ENCODE data around the gene EIF6. TPM values are rescaled to one million over a fixed set of nuclear protein-coding genes. Genes with fewer than 3 reads are reported as not detected.
A peak's percentile ranks its signal among the peaks of the same experiment; 100 is the strongest.

EIF6 gene
- total and polyA plus RNA-seq, 9 of the 15 experiments (the other 6 are each of a cell fraction or from before 2014, with no cell fraction given) = 165 to 832 (median 229) TPM

DNA sequence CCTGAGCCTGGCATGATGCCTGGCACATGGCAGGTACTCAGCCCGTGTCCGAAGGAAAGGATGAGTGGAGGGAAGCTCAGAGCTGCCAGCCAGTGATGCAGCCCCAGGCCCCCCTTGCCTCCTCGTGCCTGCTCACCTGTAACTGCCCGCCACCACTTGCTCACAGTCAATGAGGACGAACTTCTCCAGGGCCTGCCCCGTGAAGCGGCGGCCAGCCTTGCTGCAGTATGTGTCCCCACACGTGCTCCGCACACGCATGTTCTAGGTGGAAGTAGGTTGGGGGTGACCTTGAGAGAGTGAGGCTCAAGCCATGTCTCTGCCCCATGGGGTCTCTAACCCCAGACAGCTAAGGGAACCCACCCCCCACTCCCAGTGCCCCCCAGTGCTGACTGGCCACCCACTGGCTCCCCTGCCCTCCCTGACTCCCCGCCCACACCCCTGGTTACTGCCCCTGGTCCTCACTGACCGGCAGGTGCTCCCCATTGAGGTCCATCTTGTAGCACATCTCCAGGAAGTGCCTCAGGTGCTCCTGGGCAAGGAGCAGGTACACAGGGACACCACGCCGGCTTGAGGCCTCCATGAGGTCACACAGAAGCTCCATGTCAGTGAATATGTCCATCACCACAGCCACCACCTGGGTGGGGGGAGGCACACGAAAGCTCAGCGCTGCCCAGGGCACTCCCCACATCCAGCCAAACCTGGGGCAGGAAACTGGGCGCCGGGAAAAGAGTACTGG, 3.9 kb upstream of the EIF6 start:
- no peak overlapping the region for H3K4me3 ChIP-seq
- peaks cover 3 to 25% of the 10 kb centered on the region in 2 experiments; a peak in 4 of 5 replicates for H3K27me3 ChIP-seq (ENCODE audit: control insufficient read depth in 2 of 2, insufficient read depth in 2 of 2, low read length in 2 of 2)
- H2AFZ ChIP-seq (ENCODE audit: low read depth, low read length) = no peak overlapping the region
- intact Hi-C loops (cut with micrococcal nuclease) = no loop called here
- no peak for TF ChIP-seq ZNF384 (IDR thresholded peaks at IDR 0.05; ENCODE audit: low read depth, low read length)
- H3K4me1 ChIP-seq (replicated peaks in 1 of 2; ENCODE audit: control insufficient read depth in 2 of 2, insufficient read depth in 2 of 2, low read length in 2 of 2) = peaks cover 6 to 49% of the 10 kb centered on the region in 2 experiments; a peak in 4 of 5 replicates
- H3K27ac ChIP-seq (ENCODE audit: extremely low read depth, low read depth, low read length) = no peak overlapping the region
- 40% methylated on average over 17 of the region's 19 CpGs for WGBS (ENCODE audit: insufficient coverage, low coverage, missing lambda C conversion rate)
- DNase-seq (ENCODE audit: extremely low read depth in 1 of 4, low spot score in 3 of 4) (no peak), ATAC-seq (no peak), FAIRE-seq (no peak)
- no peak overlapping the region for H3K4me2 ChIP-seq (ENCODE audit: insufficient read depth, low read length)
- ChIA-PET POLR2A (interaction anchor here (0.6 to 1.0 kb wide), 2 partner anchors 9 to 11 kb away, joined by 3 read pairs; no protein-coding TSS in a partner anchor), CTCF (ENCODE audit: low intra/inter-chr PET ratio) (no interaction called here)
- no peaks in the 10 kb centered on the region for H3K9me1 ChIP-seq (ENCODE audit: control insufficient read depth, insufficient read depth, low read length)
- in situ Hi-C loops (cut with MboI) = no loop called here
- no TSS peak for BruUV-seq (replicated peaks)
- H3K9me3 ChIP-seq (replicated peaks; ENCODE audit: control insufficient read depth, insufficient read depth, low read depth, low read length) = no peaks in the 10 kb centered on the region
- peaks cover 3% of the 10 kb centered on the region; the same call in 1 of the 3 replicates for H3K36me3 ChIP-seq (ENCODE audit: control insufficient read depth, insufficient read depth, low read length)
- peaks cover 15% of the 10 kb centered on the region for H3K79me2 ChIP-seq (ENCODE audit: control insufficient read depth, insufficient read depth, low read length)
- no peak overlapping the region for H3K9ac ChIP-seq (ENCODE audit: insufficient read depth in 1 of 2, low read depth in 2 of 2, low read length in 2 of 2)
- no peaks in the 10 kb centered on the region for H4K20me1 ChIP-seq (replicated peaks; ENCODE audit: control insufficient read depth, insufficient read depth, low read length)

DNA sequence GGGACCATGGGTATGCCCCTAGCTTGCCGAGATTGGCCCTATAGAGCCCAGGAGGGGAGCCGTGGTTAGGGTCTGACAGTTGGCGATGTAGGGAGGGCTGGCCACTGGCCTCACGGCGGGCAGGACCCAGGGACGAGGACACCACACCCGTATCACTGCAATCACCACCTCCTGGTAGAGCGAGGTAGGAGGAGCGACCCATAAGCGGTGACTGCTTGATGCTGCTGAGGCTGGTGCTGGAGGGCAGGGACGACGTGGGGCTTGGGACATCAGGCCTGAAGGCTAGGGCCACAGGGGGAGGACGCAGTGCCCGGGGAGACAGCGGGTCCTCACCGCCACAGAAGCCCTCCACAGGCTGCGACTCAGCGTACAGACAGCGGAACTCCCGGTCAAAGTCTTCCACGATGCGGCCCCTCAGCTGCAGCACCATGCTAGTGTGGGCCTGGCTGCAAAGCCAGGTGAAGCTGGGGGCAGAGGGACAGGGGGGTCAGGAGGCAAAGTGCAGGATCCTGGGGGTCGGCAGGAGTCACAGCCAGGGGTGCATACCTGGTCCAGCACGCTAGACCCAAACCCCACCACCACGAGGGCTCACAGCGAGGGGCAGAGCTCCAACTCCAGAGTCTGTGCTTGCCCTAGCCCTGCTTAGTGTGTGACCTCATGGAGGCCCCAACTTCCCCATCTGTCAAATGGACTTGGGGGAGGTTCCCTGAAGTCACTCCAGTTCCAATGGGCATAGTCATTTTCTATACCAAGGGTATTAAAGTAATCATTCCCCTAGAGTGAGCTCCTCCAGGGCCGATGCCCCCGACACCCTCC, 3.1 kb upstream of the EIF6 start:
- Histone ChIP-seq H3K27me3 (ENCODE audit: control insufficient read depth in 2 of 2, insufficient read depth in 2 of 2, low read length in 2 of 2) (peaks cover 0 to 20% of the 10 kb centered on the region in 2 experiments; a peak in 3 of 5 replicates), H3K4me1 (replicated peaks in 1 of 2; ENCODE audit: control insufficient read depth in 2 of 2, insufficient read depth in 2 of 2, low read length in 2 of 2) (peaks cover 10 to 53% of the 10 kb centered on the region in 2 experiments; a peak in 4 of 5 replicates), H3K4me3 (no peak overlapping the region), H3K27ac (ENCODE audit: extremely low read depth, low read depth, low read length) (no peak overlapping the region), H2AFZ (ENCODE audit: low read depth, low read length) (no peak overlapping the region), H3K9ac (ENCODE audit: insufficient read depth in 1 of 2, low read depth in 2 of 2, low read length in 2 of 2) (peak overlapping the region in 1 of 2 experiments; percentile 61; a peak in 1 of 4 replicates), H3K36me3 (ENCODE audit: control insufficient read depth, insufficient read depth, low read length) (peaks cover 6% of the 10 kb centered on the region; the same call in 2 of the 3 replicates), H4K20me1 (replicated peaks; ENCODE audit: control insufficient read depth, insufficient read depth, low read length) (no peaks in the 10 kb centered on the region), H3K4me2 (ENCODE audit: insufficient read depth, low read length) (no peak overlapping the region), H3K79me2 (ENCODE audit: control insufficient read depth, insufficient read depth, low read length) (peaks cover 23% of the 10 kb centered on the region), H3K9me3 (replicated peaks; ENCODE audit: control insufficient read depth, insufficient read depth, low read depth, low read length) (no peaks in the 10 kb centered on the region), H3K9me1 (ENCODE audit: control insufficient read depth, insufficient read depth, low read length) (no peaks in the 10 kb centered on the region)
- intact Hi-C loops (cut with micrococcal nuclease) (no loop called here), in situ Hi-C loops (cut with MboI) (no loop called here)
- no TSS peak for BruUV-seq (replicated peaks)
- ChIA-PET POLR2A (interaction anchor here (0.6 kb wide), 1 partner anchor 9 kb away, joined by 3 read pairs; no protein-coding TSS in a partner anchor), CTCF (ENCODE audit: low intra/inter-chr PET ratio) (no interaction called here)
- TF ChIP-seq RAD21 (CRISPR knock-in tag; conservative IDR thresholded peaks at IDR 0.05 in 1 of 2, IDR thresholded peaks at IDR 0.05 in 1 of 2) (no peak), ESRRA (IDR thresholded peaks at IDR 0.05; ENCODE audit: borderline replicate concordance, low read depth) (peak; percentile 91), ATF6 (CRISPR knock-in tag; IDR thresholded peaks at IDR 0.05) (no peak)
- 57% methylated on average over 27 of the region's 28 CpGs for WGBS (ENCODE audit: insufficient coverage, low coverage, missing lambda C conversion rate)
- no peak for FAIRE-seq
- DNase-seq (ENCODE audit: extremely low read depth in 1 of 4, low spot score in 3 of 4) = no peak
- no peak for ATAC-seq

Measured in K562 (cell line).